ENCODE measurements around the gene DLX4. TPM values are rescaled to one million over a fixed set of nuclear protein-coding genes. Genes with fewer than 3 reads are reported as not detected.
A peak's percentile ranks its signal among the peaks of the same experiment; 100 is the strongest.

Gene DLX4
- total RNA-seq, 1 experiment from 2014 or later = 11.2 TPM

DNA sequence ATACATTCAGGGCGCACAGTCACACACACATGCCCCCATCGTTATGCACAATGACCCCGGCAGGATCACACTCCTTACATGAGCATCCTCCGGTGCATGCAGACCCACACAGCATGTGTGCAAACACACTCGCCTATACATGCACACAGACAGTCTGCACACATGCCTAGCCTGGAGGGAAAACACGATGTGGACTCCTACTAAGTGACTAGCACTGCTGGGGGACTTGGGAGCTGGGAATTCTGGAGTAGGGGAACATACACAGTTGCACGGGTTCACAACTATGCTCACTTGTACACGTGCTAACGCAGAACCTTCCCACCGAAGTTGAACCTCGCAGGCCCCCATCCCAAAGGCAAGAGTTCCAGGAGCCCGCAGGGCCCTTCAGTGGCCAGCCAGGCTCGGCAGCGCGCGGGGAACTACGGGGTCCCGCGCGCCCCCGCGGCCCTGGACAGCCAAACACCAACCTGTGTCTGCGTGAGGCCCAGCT, 24.0 kb downstream of the DLX4 start:
- BruUV-seq (replicated peaks) = no TSS peak
- in situ Hi-C loops (cut with HindIII; ENCODE audit: low pct_unique_long_range_greater_than_20kb, low sequenced_read_pairs) (no loop called here), intact Hi-C loops (cut with micrococcal nuclease; ENCODE audit: unreplicated experiment) (loop anchor here (10.0 kb wide), 1 partner anchor 288 kb away; the partner anchor contains the start of gene SLC35B1)
- H3K4me1 ChIP-seq (ENCODE audit: control insufficient read depth, insufficient read depth, low read length) = peaks cover 25% of the 10 kb centered on the region
- H3K36me3 ChIP-seq (ENCODE audit: control insufficient read depth, insufficient read depth, low read length) = no peaks in the 10 kb centered on the region
- no peak for ATAC-seq
- POLR2A ChIA-PET = no interaction called here
- peak overlapping the region; percentile 50 to 55 for H3K4me3 ChIP-seq (ENCODE audit: low read depth in 2 of 2, low read length in 2 of 2)
- DNase-seq (ENCODE audit: low read depth, low spot score) = no peak
- CTCF ChIA-PET = interaction anchor here (0.5 to 2.1 kb wide), 4 partner anchors 22 to 495 kb away, joined by 3 to 11 read pairs (median 4); no protein-coding TSS in a partner anchor
- TF ChIP-seq, protein P1, sequence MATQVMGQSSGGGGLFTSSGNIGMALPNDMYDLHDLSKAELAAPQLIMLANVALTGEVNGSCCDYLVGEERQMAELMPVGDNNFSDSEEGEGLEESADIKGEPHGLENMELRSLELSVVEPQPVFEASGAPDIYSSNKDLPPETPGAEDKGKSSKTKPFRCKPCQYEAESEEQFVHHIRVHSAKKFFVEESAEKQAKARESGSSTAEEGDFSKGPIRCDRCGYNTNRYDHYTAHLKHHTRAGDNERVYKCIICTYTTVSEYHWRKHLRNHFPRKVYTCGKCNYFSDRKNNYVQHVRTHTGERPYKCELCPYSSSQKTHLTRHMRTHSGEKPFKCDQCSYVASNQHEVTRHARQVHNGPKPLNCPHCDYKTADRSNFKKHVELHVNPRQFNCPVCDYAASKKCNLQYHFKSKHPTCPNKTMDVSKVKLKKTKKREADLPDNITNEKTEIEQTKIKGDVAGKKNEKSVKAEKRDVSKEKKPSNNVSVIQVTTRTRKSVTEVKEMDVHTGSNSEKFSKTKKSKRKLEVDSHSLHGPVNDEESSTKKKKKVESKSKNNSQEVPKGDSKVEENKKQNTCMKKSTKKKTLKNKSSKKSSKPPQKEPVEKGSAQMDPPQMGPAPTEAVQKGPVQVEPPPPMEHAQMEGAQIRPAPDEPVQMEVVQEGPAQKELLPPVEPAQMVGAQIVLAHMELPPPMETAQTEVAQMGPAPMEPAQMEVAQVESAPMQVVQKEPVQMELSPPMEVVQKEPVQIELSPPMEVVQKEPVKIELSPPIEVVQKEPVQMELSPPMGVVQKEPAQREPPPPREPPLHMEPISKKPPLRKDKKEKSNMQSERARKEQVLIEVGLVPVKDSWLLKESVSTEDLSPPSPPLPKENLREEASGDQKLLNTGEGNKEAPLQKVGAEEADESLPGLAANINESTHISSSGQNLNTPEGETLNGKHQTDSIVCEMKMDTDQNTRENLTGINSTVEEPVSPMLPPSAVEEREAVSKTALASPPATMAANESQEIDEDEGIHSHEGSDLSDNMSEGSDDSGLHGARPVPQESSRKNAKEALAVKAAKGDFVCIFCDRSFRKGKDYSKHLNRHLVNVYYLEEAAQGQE (IDR thresholded peaks at IDR 0.05; ENCODE audit: insufficient read depth in 1 of 2, low read depth in 2 of 2, low read length in 1 of 2) = no peak
- TF ChIP-seq POLR2AphosphoS5 (IDR thresholded peaks at IDR 0.05; ENCODE audit: low read depth, low read length) (no peak), SIN3A (IDR thresholded peaks at IDR 0.05; ENCODE audit: borderline replicate concordance, insufficient read depth, low read depth, low read length) (no peak), TCF7L2 (IDR thresholded peaks at IDR 0.05; ENCODE audit: low read depth, low read length) (no peak)
- TF ChIP-seq, protein P2, sequence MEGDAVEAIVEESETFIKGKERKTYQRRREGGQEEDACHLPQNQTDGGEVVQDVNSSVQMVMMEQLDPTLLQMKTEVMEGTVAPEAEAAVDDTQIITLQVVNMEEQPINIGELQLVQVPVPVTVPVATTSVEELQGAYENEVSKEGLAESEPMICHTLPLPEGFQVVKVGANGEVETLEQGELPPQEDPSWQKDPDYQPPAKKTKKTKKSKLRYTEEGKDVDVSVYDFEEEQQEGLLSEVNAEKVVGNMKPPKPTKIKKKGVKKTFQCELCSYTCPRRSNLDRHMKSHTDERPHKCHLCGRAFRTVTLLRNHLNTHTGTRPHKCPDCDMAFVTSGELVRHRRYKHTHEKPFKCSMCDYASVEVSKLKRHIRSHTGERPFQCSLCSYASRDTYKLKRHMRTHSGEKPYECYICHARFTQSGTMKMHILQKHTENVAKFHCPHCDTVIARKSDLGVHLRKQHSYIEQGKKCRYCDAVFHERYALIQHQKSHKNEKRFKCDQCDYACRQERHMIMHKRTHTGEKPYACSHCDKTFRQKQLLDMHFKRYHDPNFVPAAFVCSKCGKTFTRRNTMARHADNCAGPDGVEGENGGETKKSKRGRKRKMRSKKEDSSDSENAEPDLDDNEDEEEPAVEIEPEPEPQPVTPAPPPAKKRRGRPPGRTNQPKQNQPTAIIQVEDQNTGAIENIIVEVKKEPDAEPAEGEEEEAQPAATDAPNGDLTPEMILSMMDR (IDR thresholded peaks at IDR 0.05) = no peak
- H3K27me3 ChIP-seq (ENCODE audit: control insufficient read depth, insufficient read depth, low read length) = no peaks in the 10 kb centered on the region
- H3K9me3 ChIP-seq (ENCODE audit: control insufficient read depth, insufficient read depth, low read depth, low read length) = no peaks in the 10 kb centered on the region
- H3K27ac ChIP-seq (ENCODE audit: low read length) = 0 out of 2 replicates have a peak overlapping the region, but pooled peaks have one; percentile 20

DNA sequence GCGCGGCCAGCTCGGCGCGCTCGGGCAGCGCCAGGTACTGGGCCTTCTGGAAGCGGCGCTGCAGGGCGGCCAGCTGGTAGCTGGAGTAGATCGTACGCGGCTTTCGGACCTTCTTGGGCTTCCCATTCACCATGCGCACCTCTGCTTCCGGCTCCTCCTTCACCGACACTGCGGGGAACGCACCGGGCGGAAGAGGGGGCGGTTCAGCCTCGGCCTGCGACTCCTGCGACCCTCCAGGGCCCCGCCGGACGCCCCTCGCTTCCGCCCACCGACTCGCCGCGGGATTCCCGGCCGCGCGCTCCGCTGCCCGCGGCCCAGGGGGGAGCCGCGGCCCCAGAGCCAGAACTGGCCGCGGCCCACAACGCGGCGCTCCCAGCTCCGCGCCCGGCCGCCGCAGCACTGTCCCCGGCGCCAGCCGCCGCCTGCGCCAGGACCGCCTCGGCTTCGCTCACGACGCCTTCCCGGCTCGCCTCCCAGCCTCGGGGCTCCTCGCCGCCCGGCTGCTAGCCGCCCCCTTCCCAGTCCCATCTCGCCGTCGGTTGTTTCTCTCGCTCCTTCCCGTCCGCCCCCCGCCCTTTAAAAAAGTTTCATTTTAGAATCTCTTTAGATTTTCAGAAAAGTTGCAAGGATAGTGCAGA, 24.6 kb downstream of the DLX4 start:
- no peak for DNase-seq (ENCODE audit: low read depth, low spot score)
- TF ChIP-seq POLR2AphosphoS5 (IDR thresholded peaks at IDR 0.05; ENCODE audit: low read depth, low read length) = no peak
- TF ChIP-seq, protein P1 (IDR thresholded peaks at IDR 0.05; ENCODE audit: insufficient read depth in 1 of 2, low read depth in 2 of 2, low read length in 1 of 2) = no peak
- no peak for TF ChIP-seq TCF7L2 (IDR thresholded peaks at IDR 0.05; ENCODE audit: low read depth, low read length)
- TF ChIP-seq, protein P2 (IDR thresholded peaks at IDR 0.05) = no peak
- TF ChIP-seq SIN3A (IDR thresholded peaks at IDR 0.05; ENCODE audit: borderline replicate concordance, insufficient read depth, low read depth, low read length) = no peak
- in situ Hi-C loops (cut with HindIII; ENCODE audit: low pct_unique_long_range_greater_than_20kb, low sequenced_read_pairs) = no loop called here
- ChIA-PET POLR2A (no interaction called here), CTCF (interaction anchor here (0.5 to 2.1 kb wide), 3 partner anchors 23 to 132 kb away, joined by 4 to 11 read pairs (median 5); no protein-coding TSS in a partner anchor)
- no peaks in the 10 kb centered on the region for H3K9me3 ChIP-seq (ENCODE audit: control insufficient read depth, insufficient read depth, low read depth, low read length)
- BruUV-seq (replicated peaks) = no TSS peak
- ATAC-seq = peak; percentile 49
- H3K4me3 ChIP-seq (ENCODE audit: low read depth in 2 of 2, low read length in 2 of 2) = peak overlapping the region; percentile 50 to 55
- peak overlapping the region; percentile 73 for H3K27ac ChIP-seq (ENCODE audit: low read length)
- H3K4me1 ChIP-seq (ENCODE audit: control insufficient read depth, insufficient read depth, low read length) = peaks cover 23% of the 10 kb centered on the region
- no peaks in the 10 kb centered on the region for H3K27me3 ChIP-seq (ENCODE audit: control insufficient read depth, insufficient read depth, low read length)
- intact Hi-C loops (cut with micrococcal nuclease; ENCODE audit: unreplicated experiment) = loop anchor here (10.0 kb wide), 1 partner anchor 289 kb away; the partner anchor contains the start of gene SLC35B1
- no peaks in the 10 kb centered on the region for H3K36me3 ChIP-seq (ENCODE audit: control insufficient read depth, insufficient read depth, low read length)

Data from Panc1 (cell line).